Endothelial cell (in vitro differentiated cells): ENCODE measurements around the gene FICD. TPM values are rescaled to one million over a fixed set of nuclear protein-coding genes. Genes with fewer than 3 reads are reported as not detected.

Source experiments
- DNase-seq: peaks from one replicate; pipeline ENCODE4 v3.0.0; 2021; ENCODE audit warnings: low spot score
- H3K27ac Mint-ChIP-seq: one replicate; pipeline ENCODE4 v1.8.0; 2021; ENCODE audit warnings: mixed read lengths, inconsistent platforms; ENCODE audit not compliant: unreplicated experiment
- H3K27me3 Mint-ChIP-seq: one replicate; pipeline ENCODE4 v1.8.0; 2021; ENCODE audit warnings: mild to moderate bottlenecking, moderate library complexity, mixed read lengths, inconsistent platforms; ENCODE audit not compliant: unreplicated experiment
- H3K36me3 Mint-ChIP-seq: one replicate; pipeline ENCODE4 v1.8.0; 2021; ENCODE audit warnings: mild to moderate bottlenecking, low read depth, mixed read lengths, inconsistent platforms; ENCODE audit not compliant: unreplicated experiment
- H3K4me1 Mint-ChIP-seq: one replicate; pipeline ENCODE4 v1.8.0; 2021; ENCODE audit warnings: mild to moderate bottlenecking, mixed read lengths, inconsistent platforms; ENCODE audit not compliant: unreplicated experiment
- H3K4me3 Mint-ChIP-seq: one replicate; pipeline ENCODE4 v1.8.0; 2021; ENCODE audit warnings: mild to moderate bottlenecking, mixed read lengths, inconsistent platforms; ENCODE audit not compliant: unreplicated experiment
- H3K9me3 Mint-ChIP-seq: one replicate; pipeline ENCODE4 v1.8.0; 2021; ENCODE audit warnings: mixed read lengths, inconsistent platforms; ENCODE audit not compliant: unreplicated experiment
- total RNA-seq: library from RNA; stranded (reverse); fragmentation: NEBNext Ultra II Directional; extraction: Animal tissue kit (Norgen Biotek cat#: 25700); gene quantifications from one replicate; pipeline ENCODE4 v1.2.1, GENCODE V29; 2021; ENCODE audit not compliant: unreplicated experiment
- TF ChIP-seq, protein P1 (sequence below): fragments of 200-600 bp; sonication (generic); IDR thresholded peaks from one replicate; pipeline ENCODE4 v1.5.0; 2021; ENCODE audit warnings: antibody characterized with exemption; ENCODE audit not compliant: unreplicated experiment

The FICD gene
- total RNA-seq, 1 donor from 2014 or later: 5.5 TPM

DNA sequence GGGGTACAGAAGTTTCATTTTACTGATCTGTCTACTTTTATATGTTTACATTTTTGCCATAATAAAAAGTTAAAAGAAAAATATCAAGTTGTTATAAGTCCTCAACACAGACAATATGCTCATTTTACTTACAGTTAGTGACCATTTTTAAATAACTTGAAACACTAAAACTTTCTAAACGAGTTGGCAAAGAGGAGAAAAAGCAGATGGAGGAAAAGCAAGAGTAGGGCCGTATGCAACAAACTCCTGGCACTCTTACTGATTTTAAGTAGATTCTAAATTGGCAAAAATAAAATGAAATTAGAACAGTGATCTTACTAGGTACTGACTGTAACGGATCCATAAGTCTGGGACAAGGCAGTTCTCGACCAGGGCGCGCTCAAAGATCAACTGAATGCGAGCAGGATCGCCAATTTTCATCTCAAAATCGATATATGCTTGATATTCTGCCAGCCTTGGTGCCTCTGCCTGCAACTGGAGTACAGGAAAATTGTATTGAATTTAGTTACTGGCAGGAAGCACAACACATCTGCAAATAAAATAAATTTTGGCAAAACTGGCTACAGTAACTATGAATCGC is 23.6 kb downstream of the FICD start:
- H3K36me3 Mint-ChIP-seq: peaks cover 30% of the 10 kb centered on the region
- TF ChIP-seq, protein P1, sequence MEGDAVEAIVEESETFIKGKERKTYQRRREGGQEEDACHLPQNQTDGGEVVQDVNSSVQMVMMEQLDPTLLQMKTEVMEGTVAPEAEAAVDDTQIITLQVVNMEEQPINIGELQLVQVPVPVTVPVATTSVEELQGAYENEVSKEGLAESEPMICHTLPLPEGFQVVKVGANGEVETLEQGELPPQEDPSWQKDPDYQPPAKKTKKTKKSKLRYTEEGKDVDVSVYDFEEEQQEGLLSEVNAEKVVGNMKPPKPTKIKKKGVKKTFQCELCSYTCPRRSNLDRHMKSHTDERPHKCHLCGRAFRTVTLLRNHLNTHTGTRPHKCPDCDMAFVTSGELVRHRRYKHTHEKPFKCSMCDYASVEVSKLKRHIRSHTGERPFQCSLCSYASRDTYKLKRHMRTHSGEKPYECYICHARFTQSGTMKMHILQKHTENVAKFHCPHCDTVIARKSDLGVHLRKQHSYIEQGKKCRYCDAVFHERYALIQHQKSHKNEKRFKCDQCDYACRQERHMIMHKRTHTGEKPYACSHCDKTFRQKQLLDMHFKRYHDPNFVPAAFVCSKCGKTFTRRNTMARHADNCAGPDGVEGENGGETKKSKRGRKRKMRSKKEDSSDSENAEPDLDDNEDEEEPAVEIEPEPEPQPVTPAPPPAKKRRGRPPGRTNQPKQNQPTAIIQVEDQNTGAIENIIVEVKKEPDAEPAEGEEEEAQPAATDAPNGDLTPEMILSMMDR: no peak
- H3K9me3 Mint-ChIP-seq: no peaks in the 10 kb centered on the region
- no peak for DNase-seq
- H3K27ac Mint-ChIP-seq: no peak overlapping the region
- H3K4me3 Mint-ChIP-seq: no peak overlapping the region
- H3K4me1 Mint-ChIP-seq: no peaks in the 10 kb centered on the region
- peaks cover 1% of the 10 kb centered on the region for H3K27me3 Mint-ChIP-seq

DNA sequence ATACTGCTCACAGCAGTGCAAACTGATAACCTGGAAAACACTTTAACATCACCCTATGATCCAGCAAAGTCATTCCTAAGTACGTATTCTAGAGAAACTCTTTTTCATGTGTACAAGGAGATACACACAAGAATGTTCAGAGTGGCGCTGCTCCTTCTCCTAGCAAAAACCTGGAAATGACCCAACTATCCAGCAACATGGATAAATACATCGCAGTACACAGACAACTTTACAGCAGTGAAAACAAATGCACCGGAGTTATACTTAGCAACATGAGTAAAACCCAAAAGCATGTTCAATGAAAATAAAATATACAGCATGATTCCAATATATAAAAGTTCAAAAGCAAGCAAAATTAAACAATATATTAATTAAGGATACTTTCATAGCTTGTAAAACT is 27.2 kb downstream of the FICD start:
- H3K36me3 Mint-ChIP-seq: peaks cover 31% of the 10 kb centered on the region
- no peaks in the 10 kb centered on the region for H3K27me3 Mint-ChIP-seq
- TF ChIP-seq, protein P1: no peak
- DNase-seq: no peak
- no peaks in the 10 kb centered on the region for H3K9me3 Mint-ChIP-seq
- H3K27ac Mint-ChIP-seq: no peak overlapping the region
- H3K4me3 Mint-ChIP-seq: no peak overlapping the region
- no peaks in the 10 kb centered on the region for H3K4me1 Mint-ChIP-seq

DNA sequence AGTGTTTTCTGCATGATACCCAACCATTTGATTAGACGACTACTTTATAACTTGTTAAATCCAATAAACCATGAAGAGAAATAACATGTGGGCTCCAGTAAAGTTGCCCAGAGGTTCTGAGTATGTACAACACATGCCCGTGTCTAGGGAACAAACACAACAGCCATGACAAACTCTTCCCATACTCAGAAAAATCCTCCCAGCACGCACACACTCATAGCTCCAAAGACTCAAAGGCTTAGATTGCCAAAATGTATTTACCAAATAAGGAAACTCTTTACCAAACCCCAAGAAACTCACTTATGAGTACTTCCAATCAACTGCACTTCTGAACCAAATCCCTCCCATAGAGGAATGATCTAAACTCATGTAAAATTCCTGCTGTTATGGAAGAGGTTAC is 28.6 kb downstream of the FICD start:
- Mint-ChIP-seq H3K36me3 (peaks cover 31% of the 10 kb centered on the region), H3K4me1 (no peaks in the 10 kb centered on the region), H3K9me3 (no peaks in the 10 kb centered on the region), H3K27ac (no peak overlapping the region), H3K4me3 (no peak overlapping the region), H3K27me3 (no peaks in the 10 kb centered on the region)
- DNase-seq: no peak
- TF ChIP-seq, protein P1: no peak

GRCh38 chr12:108547686-108548085 is 32.6 kb downstream of the FICD start:
- H3K9me3 Mint-ChIP-seq: no peaks in the 10 kb centered on the region
- no peak overlapping the region for H3K27ac Mint-ChIP-seq
- H3K4me1 Mint-ChIP-seq: peaks cover 8% of the 10 kb centered on the region
- peaks cover 27% of the 10 kb centered on the region for H3K36me3 Mint-ChIP-seq
- no peaks in the 10 kb centered on the region for H3K27me3 Mint-ChIP-seq
- no peak for DNase-seq
- TF ChIP-seq, protein P1: no peak
- H3K4me3 Mint-ChIP-seq: no peak overlapping the region

GRCh38 chr12:108548954-108549521 is 34.0 kb downstream of the FICD start:
- Mint-ChIP-seq H3K27me3 (no peaks in the 10 kb centered on the region), H3K4me1 (peaks cover 8% of the 10 kb centered on the region), H3K36me3 (peaks cover 20% of the 10 kb centered on the region)

More at GRCh38 chr12:108548954-108549521, 34.0 kb downstream of the FICD start:
- Mint-ChIP-seq H3K9me3 (no peaks in the 10 kb centered on the region), H3K4me3 (no peak overlapping the region), H3K27ac (no peak overlapping the region)
- no peak for DNase-seq
- TF ChIP-seq, protein P1: no peak
